ENCODE results near the gene TMEM221.

- no peak for TF ChIP-seq TCF7L2 (IDR thresholded peaks at IDR 0.05; ENCODE audit: low read depth, low read length)
- TF ChIP-seq CTCF (IDR thresholded peaks at IDR 0.05), result no peak
- no peak for TF ChIP-seq POLR2AphosphoS5 (IDR thresholded peaks at IDR 0.05; ENCODE audit: low read depth, low read length)
- TF ChIP-seq REST (IDR thresholded peaks at IDR 0.05; ENCODE audit: insufficient read depth in 1 of 2, low read depth in 2 of 2, low read length in 1 of 2), result no peak
- no peak for TF ChIP-seq SIN3A (IDR thresholded peaks at IDR 0.05; ENCODE audit: borderline replicate concordance, insufficient read depth, low read depth, low read length)
Measured at GRCh38 chr19:17497149-17497798, 48.8 kb upstream of the TMEM221 start.
